GM18909 (cell line): Measurements from ENCODE around the gene MGAT4C.

Experiments used
- ATAC-seq: cut with Tn5 transposase; IDR thresholded peaks from one replicate; pipeline ENCODE4 v1.9.1; 2021; ENCODE audit warnings: mild to moderate bottlenecking; ENCODE audit not compliant: unreplicated experiment, poor library complexity

Gene MGAT4C

GRCh38 chr12:85996280-85996679 is 259.9 kb downstream of the MGAT4C start:
- no peak for ATAC-seq

DNA sequence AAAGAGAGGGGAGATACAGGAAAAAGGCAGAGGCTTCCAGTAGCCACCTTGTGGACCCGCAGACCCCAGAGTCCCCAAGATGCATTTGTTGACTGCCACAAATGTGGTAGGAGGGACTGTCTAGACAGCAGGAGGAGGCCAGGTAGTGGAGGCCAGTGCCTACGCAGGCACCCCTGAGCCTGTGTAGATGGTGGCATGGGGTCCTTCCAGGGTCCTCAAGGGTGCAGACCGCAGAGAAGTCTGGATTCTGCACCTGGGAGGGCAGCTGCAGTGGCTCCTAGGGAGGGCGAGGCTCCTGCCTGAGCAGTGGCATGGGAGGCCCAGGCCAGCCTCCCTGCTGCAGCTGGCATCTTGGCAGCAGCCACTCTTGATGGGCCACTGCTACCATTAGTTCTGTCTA is 262.4 kb downstream of the MGAT4C start:
- no peak for ATAC-seq

DNA sequence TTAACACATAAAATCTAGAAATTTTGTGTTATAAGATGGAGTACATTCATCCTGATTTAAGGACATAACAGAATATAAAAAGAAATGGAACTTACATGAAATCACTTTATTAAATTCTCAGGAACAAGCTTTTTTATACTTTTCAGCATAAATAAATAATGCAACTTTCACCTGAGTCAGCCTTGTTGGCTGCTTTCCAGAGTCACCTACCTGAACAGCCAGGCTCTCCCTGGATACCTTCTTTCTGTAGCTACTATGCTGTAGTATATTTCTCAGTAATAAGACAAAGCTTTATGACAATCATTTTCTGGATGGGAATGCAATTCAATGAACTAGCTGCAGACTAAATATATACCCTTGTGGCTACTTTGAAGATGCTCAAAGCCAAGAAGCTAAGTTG is 270.2 kb downstream of the MGAT4C start:
- no peak for ATAC-seq

DNA sequence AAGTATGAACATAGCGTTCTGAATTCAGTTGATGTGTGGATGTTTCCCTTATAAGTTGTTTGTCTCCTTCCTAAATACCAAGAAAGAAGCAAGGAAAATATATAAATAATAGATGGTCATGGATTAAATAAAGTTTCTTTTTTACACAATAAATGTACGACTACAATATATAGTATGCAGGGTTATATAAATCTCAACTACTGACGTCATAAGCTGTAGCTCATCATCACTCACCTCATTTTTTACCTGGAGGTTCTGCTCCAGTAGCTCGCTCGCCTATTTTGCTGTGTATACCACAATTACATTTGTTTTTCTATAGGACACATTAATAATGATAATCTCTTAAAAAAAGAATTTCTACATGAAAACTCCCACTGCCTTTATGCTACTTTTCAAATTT is 272.6 kb downstream of the MGAT4C start:
- ATAC-seq, result no peak

DNA sequence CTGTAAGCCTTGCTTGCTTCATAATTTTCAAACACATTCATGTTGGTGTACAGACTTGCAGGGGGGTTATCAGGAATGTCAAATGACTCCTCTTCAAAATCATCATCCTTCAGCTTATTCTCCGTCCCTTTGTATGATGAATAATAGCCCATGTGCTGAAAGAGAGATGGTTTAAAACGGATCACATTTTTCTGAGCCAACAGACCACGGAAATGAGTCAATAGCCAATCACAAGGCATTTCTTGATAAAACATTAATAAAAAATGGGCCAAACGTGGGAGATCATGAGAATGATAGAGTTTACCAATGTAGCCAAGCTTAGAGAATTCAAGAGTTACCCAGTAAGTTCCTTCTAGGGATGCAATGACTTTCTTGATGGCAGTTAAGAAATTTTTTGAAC is 276.6 kb downstream of the MGAT4C start:
- no peak for ATAC-seq

GRCh38 chr12:85975716-85976115 is 280.5 kb downstream of the MGAT4C start:
- ATAC-seq, result no peak

GRCh38 chr12:85971800-85972199 is 284.4 kb downstream of the MGAT4C start:
- ATAC-seq, result no peak

DNA sequence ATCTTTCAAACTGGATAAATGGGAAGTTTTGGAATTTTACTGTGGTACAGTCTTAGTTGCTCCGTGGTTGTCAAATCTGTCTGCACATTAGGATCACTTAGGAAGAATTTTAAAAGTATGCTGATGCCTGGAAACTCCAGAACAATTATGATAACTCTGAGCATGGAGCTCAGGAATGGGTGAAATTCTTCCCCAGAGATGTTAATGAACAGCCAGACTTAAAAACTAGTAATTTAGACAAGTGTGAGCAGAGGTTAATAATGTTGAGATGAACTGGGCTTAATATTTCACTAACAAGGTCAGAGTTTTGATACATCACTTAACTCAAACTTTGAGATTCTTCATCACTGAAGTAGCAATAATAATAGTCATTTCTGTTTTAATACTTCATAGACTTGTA is 287.6 kb downstream of the MGAT4C start:
- ATAC-seq, result no peak

DNA sequence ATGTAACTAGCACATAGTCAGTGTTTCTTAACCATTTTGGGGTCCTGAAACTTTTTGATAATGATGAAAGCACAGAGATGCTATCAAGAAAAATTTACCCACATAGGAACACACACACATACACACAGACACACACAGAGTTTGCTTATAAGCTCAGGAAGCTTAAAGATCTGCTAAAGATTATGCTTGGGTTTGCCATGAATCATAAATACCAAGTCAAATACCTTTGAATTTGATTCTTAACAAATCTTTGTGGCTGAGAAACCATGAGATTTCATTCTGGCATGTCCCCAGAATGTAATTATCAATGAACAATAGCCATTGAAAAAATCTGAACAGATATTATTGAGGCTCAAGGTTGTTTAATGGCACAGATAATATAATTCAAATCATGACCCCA is 292.9 kb downstream of the MGAT4C start:
- ATAC-seq, result no peak

- ATAC-seq, result no peak
Measured at GRCh38 chr12:85956081-85956480, 300.1 kb downstream of the MGAT4C start.

GRCh38 chr12:85955127-85955526 is 301.1 kb downstream of the MGAT4C start:
- no peak for ATAC-seq

DNA sequence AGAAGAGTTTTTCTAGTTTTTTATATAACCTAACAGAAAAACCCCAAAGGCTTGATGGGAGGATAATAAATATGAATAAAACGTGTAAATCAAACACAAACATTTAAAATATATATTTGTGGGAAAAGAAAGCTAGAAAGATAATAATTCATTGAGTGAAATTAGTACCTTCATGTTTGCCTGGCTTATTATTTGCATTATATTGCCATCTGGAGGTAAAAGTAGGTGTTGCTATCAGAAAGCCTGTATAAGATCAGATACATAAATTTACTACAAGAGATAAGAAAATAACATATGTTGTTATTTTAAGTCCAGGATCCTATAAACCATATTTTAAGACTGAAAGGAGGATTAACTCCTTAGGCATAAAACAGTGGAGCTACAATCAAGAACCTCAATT is 304.4 kb downstream of the MGAT4C start:
- no peak for ATAC-seq

GRCh38 chr12:85949253-85949652 is 306.9 kb downstream of the MGAT4C start:
- ATAC-seq, result no peak

DNA sequence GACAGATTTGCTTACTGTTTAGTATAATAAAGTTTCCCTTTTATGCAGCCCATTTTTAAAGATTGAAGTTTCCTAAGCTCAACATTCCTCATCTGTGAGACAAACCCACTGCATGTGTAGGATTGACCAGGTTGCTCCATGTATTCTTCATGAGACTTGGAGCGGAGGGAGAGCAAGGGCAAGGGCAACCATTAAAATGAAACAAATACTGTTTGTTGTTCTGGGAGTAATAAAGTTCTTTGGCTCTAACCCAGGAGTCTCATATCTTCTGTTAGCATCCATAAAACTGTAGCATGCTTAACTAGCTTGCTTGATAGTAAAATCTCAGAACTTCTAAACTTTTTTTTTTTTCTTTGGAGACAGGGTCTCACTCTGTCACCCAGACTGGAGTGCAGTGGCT is 307.9 kb downstream of the MGAT4C start:
- ATAC-seq, result no peak

- no peak for ATAC-seq
Measured at GRCh38 chr12:85947286-85947685, 308.9 kb downstream of the MGAT4C start.

GRCh38 chr12:85946375-85946774 is 309.8 kb downstream of the MGAT4C start:
- ATAC-seq, result no peak

- no peak for ATAC-seq
Measured at GRCh38 chr12:85927166-85927565, 329.0 kb downstream of the MGAT4C start.

DNA sequence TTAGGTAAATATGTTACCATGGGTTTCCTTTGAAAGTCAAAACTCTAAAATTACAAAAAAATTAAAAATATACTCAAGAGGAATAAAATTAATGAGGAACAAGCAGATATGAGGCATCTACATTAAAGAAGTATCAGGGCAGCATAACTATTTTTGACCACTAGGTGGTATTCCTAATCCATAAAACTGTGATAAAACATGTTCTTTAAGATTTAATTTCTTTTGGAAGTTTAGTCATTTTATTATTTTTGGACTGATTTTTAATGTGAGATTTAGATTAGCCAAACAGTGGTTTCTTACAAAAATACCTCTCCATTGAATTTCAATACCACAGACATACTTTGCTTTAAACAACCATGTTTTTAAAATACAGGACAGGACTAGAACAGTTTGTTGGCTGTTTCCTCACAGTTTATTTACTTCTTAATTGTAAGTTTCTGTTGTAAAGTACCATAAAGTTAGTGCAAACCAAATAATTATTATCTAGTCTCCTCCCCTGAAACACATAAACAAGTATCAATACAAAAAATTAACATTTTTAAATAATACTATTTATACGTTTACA is 332.3 kb downstream of the MGAT4C start:
- peak; percentile 49 for ATAC-seq

- peak; percentile 80 for ATAC-seq
Measured at GRCh38 chr12:85920324-85920947, 335.8 kb downstream of the MGAT4C start.
